ENCODE measurements around the gene OPTC. TPM values are rescaled to one million over a fixed set of nuclear protein-coding genes. Genes with fewer than 3 reads are reported as not detected.

The OPTC gene
- total RNA-seq, 1 experiment from 2014 or later = not detected

DNA sequence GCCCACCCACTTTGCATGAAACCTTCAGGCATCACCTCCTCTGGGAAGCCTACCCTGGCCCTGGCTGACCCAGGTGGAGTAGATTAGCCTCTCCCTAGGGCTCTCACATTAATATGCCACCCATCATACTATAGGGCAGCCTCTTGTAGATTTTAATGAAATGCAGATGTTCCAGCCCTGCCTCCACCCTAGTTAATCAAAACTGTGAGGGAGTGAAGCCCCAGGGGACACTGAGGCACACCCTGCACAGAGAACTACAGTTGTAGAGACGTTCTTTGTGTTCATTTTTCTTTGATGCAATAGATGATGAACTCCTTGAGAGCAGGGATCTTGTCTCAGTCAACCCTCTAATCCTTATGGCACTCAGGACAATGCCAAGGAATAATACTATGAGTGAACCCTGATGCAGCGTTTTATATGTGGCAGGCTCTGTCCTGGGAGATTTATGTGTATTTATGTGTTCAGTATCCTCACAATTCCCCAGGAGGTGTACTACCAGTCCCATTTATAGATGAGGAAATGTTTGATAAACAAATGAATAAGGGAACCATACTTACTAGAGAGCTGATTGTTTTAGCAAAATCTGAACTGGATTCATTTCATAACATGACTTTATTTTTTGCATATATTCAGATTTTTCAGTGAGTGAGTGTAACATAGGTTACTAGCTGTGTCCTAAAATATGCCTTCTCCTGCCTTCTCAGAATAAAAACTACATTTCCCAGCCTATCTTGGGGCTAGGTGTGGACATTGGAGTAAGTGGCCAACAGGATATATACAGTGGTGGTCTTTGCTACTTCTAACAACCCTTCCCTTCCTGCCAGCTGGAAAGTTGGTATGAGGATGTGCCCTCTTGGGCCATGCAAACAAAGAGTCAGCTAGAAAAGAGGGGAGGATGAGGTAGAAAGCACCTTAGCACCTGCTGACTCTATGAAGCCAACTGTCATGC is 41.8 kb upstream of the OPTC start:
- Histone ChIP-seq H3K27ac (ENCODE audit: low read depth, low read length) (no peak overlapping the region), H3K9ac (ENCODE audit: low read length) (no peak overlapping the region), H3K9me3 (ENCODE audit: control insufficient read depth in 1 of 2, insufficient read depth in 1 of 2, low read depth in 1 of 2, low read length in 2 of 2) (no peaks in the 10 kb centered on the region), H3K9me2 (ENCODE audit: insufficient read depth) (no peaks in the 10 kb centered on the region), H3K79me2 (ENCODE audit: insufficient read depth, low read length) (no peaks in the 10 kb centered on the region), H4K20me1 (ENCODE audit: insufficient read depth) (no peaks in the 10 kb centered on the region), H3K4me1 (ENCODE audit: control insufficient read depth in 1 of 2, insufficient read depth in 2 of 2, low read length in 2 of 2) (no peaks in the 10 kb centered on the region), H3K36me3 (ENCODE audit: control insufficient read depth in 1 of 2, insufficient read depth in 2 of 2, low read length in 2 of 2) (no peaks in the 10 kb centered on the region), H3K4me3 (replicated peaks in 1 of 2; ENCODE audit: low read depth in 1 of 2, low read length in 2 of 2) (no peak overlapping the region), H3K4me2 (ENCODE audit: low read length) (no peak overlapping the region), H3K27me3 (ENCODE audit: insufficient read depth, low read length) (peaks cover 30% of the 10 kb centered on the region; the same call in 1 of the 2 replicates), H2AFZ (ENCODE audit: low read depth, low read length, poor library complexity, severe bottlenecking) (no peak overlapping the region)
- intact Hi-C loops (cut with micrococcal nuclease) = no loop called here
- no TSS peak for BruUV-seq (replicated peaks)
- RAD21 ChIA-PET (ENCODE audit: low non-redundant PET in 1 of 2, low total read pairs in 2 of 2, uncharacterized antibody in 2 of 2, unreplicated experiment in 2 of 2) = no interaction called here
- CTCF ChIA-PET = interaction anchor here (1.8 kb wide), 1 partner anchor 12 kb away, joined by 4 read pairs; no protein-coding TSS in a partner anchor
- ATAC-seq = no peak
- no peak for TF ChIP-seq FOSL1 (IDR thresholded peaks at IDR 0.05; ENCODE audit: low read depth)
- no peak for TF ChIP-seq ZNF274 (IDR thresholded peaks at IDR 0.05; ENCODE audit: low read depth, low read length)
- no peak for TF ChIP-seq YY1 (IDR thresholded peaks at IDR 0.05; ENCODE audit: extremely low read depth, insufficient replicate concordance, low read depth, low read length)
- TF ChIP-seq, protein P1, sequence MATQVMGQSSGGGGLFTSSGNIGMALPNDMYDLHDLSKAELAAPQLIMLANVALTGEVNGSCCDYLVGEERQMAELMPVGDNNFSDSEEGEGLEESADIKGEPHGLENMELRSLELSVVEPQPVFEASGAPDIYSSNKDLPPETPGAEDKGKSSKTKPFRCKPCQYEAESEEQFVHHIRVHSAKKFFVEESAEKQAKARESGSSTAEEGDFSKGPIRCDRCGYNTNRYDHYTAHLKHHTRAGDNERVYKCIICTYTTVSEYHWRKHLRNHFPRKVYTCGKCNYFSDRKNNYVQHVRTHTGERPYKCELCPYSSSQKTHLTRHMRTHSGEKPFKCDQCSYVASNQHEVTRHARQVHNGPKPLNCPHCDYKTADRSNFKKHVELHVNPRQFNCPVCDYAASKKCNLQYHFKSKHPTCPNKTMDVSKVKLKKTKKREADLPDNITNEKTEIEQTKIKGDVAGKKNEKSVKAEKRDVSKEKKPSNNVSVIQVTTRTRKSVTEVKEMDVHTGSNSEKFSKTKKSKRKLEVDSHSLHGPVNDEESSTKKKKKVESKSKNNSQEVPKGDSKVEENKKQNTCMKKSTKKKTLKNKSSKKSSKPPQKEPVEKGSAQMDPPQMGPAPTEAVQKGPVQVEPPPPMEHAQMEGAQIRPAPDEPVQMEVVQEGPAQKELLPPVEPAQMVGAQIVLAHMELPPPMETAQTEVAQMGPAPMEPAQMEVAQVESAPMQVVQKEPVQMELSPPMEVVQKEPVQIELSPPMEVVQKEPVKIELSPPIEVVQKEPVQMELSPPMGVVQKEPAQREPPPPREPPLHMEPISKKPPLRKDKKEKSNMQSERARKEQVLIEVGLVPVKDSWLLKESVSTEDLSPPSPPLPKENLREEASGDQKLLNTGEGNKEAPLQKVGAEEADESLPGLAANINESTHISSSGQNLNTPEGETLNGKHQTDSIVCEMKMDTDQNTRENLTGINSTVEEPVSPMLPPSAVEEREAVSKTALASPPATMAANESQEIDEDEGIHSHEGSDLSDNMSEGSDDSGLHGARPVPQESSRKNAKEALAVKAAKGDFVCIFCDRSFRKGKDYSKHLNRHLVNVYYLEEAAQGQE (IDR thresholded peaks at IDR 0.05; ENCODE audit: low read depth) = no peak
- TF ChIP-seq SP1 (IDR thresholded peaks at IDR 0.05; ENCODE audit: low read depth) = no peak
- no peak for TF ChIP-seq POLR2A (IDR thresholded peaks at IDR 0.05; ENCODE audit: borderline replicate concordance, extremely low read depth, insufficient read depth, insufficient read length)
- TF ChIP-seq SIN3A (IDR thresholded peaks at IDR 0.05; ENCODE audit: low read depth) = no peak
- TF ChIP-seq, protein P2, sequence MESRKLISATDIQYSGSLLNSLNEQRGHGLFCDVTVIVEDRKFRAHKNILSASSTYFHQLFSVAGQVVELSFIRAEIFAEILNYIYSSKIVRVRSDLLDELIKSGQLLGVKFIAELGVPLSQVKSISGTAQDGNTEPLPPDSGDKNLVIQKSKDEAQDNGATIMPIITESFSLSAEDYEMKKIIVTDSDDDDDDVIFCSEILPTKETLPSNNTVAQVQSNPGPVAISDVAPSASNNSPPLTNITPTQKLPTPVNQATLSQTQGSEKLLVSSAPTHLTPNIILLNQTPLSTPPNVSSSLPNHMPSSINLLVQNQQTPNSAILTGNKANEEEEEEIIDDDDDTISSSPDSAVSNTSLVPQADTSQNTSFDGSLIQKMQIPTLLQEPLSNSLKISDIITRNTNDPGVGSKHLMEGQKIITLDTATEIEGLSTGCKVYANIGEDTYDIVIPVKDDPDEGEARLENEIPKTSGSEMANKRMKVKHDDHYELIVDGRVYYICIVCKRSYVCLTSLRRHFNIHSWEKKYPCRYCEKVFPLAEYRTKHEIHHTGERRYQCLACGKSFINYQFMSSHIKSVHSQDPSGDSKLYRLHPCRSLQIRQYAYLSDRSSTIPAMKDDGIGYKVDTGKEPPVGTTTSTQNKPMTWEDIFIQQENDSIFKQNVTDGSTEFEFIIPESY (IDR thresholded peaks at IDR 0.05; ENCODE audit: extremely low read depth, insufficient replicate concordance, low read length) = no peak
- no peak for TF ChIP-seq SRF (IDR thresholded peaks at IDR 0.05; ENCODE audit: low read depth)
- no peak for TF ChIP-seq ZFX (IDR thresholded peaks at IDR 0.05)
- no peak for TF ChIP-seq POLR2AphosphoS5 (IDR thresholded peaks at IDR 0.05; ENCODE audit: low read depth, low read length)
- TF ChIP-seq EGR1 (IDR thresholded peaks at IDR 0.05; ENCODE audit: low read depth) = no peak
- DNase-seq (ENCODE audit: low read depth, low spot score) = no peak
- POLR2A ChIA-PET = no interaction called here
